ENCODE data around the gene PLEKHA7. TPM values are rescaled to one million over a fixed set of nuclear protein-coding genes. Genes with fewer than 3 reads are reported as not detected.

PLEKHA7 gene
- total RNA-seq, 4 donors from 2014 or later = 16.9 to 35.1 (median 24.1) TPM

GRCh38 chr11:16896729-16897469 is 117.3 kb downstream of the PLEKHA7 start:
- no peak overlapping the region for H3K4me3 ChIP-seq (ENCODE audit: low read depth, poor library complexity, severe bottlenecking)
- no peak for DNase-seq (ENCODE audit: low spot score in 2 of 2)
- TF ChIP-seq CTCF (IDR thresholded peaks at IDR 0.05) (no peak), POLR2A (IDR thresholded peaks at IDR 0.05) (no peak)
- 76 to 79% methylated on average over 7 of the region's 7 CpGs for WGBS, 2 donors
- intact Hi-C loops (cut with DNase I; ENCODE audit: low total_unique reads) = no loop called here

- intact Hi-C loops (cut with DNase I; ENCODE audit: low total_unique reads) = no loop called here
- DNase-seq (ENCODE audit: low spot score in 2 of 2) = peak in 1 of 2 donors; percentile 26
- no peak for TF ChIP-seq POLR2A (IDR thresholded peaks at IDR 0.05)
- no peak for TF ChIP-seq CTCF (IDR thresholded peaks at IDR 0.05)
- H3K4me3 ChIP-seq (ENCODE audit: low read depth, poor library complexity, severe bottlenecking) = no peak overlapping the region
- 76 to 81% methylated on average over 3 of the region's 3 CpGs for WGBS, 2 donors
Observed at GRCh38 chr11:16895306-16895705, 118.9 kb downstream of the PLEKHA7 start.

- intact Hi-C loops (cut with DNase I; ENCODE audit: low total_unique reads) = no loop called here
- WGBS, 2 donors = 63 to 83% methylated on average over 4 of the region's 4 CpGs
- H3K4me3 ChIP-seq (ENCODE audit: low read depth, poor library complexity, severe bottlenecking) = no peak overlapping the region
- DNase-seq (ENCODE audit: low spot score in 2 of 2) = peak in 1 of 2 donors; percentile 21
- TF ChIP-seq CTCF (IDR thresholded peaks at IDR 0.05) (no peak), POLR2A (IDR thresholded peaks at IDR 0.05) (no peak)
Observed at GRCh38 chr11:16893456-16894066, 120.7 kb downstream of the PLEKHA7 start.

- DNase-seq (ENCODE audit: low spot score in 2 of 2) = no peak
- intact Hi-C loops (cut with DNase I; ENCODE audit: low total_unique reads) = no loop called here
- TF ChIP-seq CTCF (IDR thresholded peaks at IDR 0.05) (no peak), POLR2A (IDR thresholded peaks at IDR 0.05) (no peak)
- 24 to 38% methylated on average over 1 of the region's 1 CpG for WGBS, 2 donors
- H3K4me3 ChIP-seq (ENCODE audit: low read depth, poor library complexity, severe bottlenecking) = no peak overlapping the region
Observed at GRCh38 chr11:16891964-16892363, 122.2 kb downstream of the PLEKHA7 start.

GRCh38 chr11:16891165-16891564 is 123.0 kb downstream of the PLEKHA7 start:
- TF ChIP-seq CTCF (IDR thresholded peaks at IDR 0.05) (no peak), POLR2A (IDR thresholded peaks at IDR 0.05) (no peak)
- no peak overlapping the region for H3K4me3 ChIP-seq (ENCODE audit: low read depth, poor library complexity, severe bottlenecking)
- intact Hi-C loops (cut with DNase I; ENCODE audit: low total_unique reads) = no loop called here
- no peak for DNase-seq (ENCODE audit: low spot score in 2 of 2)
- 52 to 72% methylated on average over 2 of the region's 2 CpGs for WGBS, 2 donors
